Lung (tissue), 12 donors: ENCODE measurements around the gene H2AZ1. TPM values are rescaled to one million over a fixed set of nuclear protein-coding genes. Genes with fewer than 3 reads are reported as not detected.

Source experiments
- ATAC-seq: fragments of 200-7000 bp; cut with Tn5 transposase; one replicate; pipeline ENCODE4 v1.9.1; 2020; ENCODE audit warnings: moderate number of reproducible peaks; ENCODE audit not compliant: insufficient read depth, low FRiP score
- DNase-seq, 3 donors: peaks; one replicate each; pipeline ENCODE4 v3.0.0-alpha.2; 2013 to 2017
- H3K27ac ChIP-seq, 2 donors: one replicate each; pipeline ENCODE4 v1.5.1; 2013; ENCODE audit warnings: mild to moderate bottlenecking in 2 of 2, moderate library complexity in 2 of 2, control low read depth in 1 of 2, inconsistent platforms in 1 of 2, low read depth in 1 of 2, low read length in 1 of 2
- H3K27me3 ChIP-seq, 3 donors: one replicate each; pipeline ENCODE4 v1.5.1; 2013; ENCODE audit warnings: low read length in 2 of 3; ENCODE audit not compliant: control insufficient read depth in 3 of 3, insufficient read depth in 3 of 3
- H3K36me3 ChIP-seq, 4 donors: one replicate each; pipeline ENCODE4 v1.5.1; 2013; ENCODE audit warnings: low read length in 4 of 4, mild to moderate bottlenecking in 1 of 4, moderate library complexity in 1 of 4; ENCODE audit not compliant: control insufficient read depth in 4 of 4, insufficient read depth in 4 of 4
- H3K4me1 ChIP-seq, 5 donors: one replicate each; pipeline ENCODE4 v1.5.1; 2013; ENCODE audit warnings: low read length in 5 of 5, mild to moderate bottlenecking in 2 of 5, moderate library complexity in 1 of 5; ENCODE audit not compliant: control insufficient read depth in 5 of 5, insufficient read depth in 5 of 5
- H3K4me3 ChIP-seq: one replicate; pipeline ENCODE4 v1.5.1; 2013; ENCODE audit warnings: mild to moderate bottlenecking, control low read depth, moderate library complexity
- H3K9ac ChIP-seq, 2 donors: one replicate each; pipeline ENCODE4 v1.5.1; 2013; ENCODE audit warnings: low read length in 2 of 2, control low read depth in 1 of 2; ENCODE audit not compliant: insufficient read depth in 1 of 2
- H3K9me3 ChIP-seq, 4 donors: one replicate each; pipeline ENCODE4 v1.5.1; 2013; ENCODE audit warnings: low read length in 3 of 4, mild to moderate bottlenecking in 1 of 4, moderate library complexity in 1 of 4; ENCODE audit not compliant: control insufficient read depth in 4 of 4, insufficient read depth in 3 of 4
- CTCF ChIP-seq: IDR thresholded peaks from 2 replicates; pipeline ENCODE4 v1.5.1; 2012; ENCODE audit warnings: mild to moderate bottlenecking; ENCODE audit errors: control extremely low read depth, extremely low read depth
- WGBS, 2 donors: extraction: QIAGEN DNeasy Blood & Tissue Kit; methylation state at CpG; one replicate each; pipeline ENCODE4 v1.1.7; 2013; 5-methylcytosine and 5-hydroxymethylcytosine counted together
- polyA plus RNA-seq, 2 donors: library from polyadenylated mRNA; stranded (reverse); fragments of 200-250 nt; gene quantifications; one replicate each; pipeline ENCODE4 v1.2.1, GENCODE V29; 2013
- total RNA-seq, 2 donors: library from RNA; depleted of rRNA in 1 of 2; stranded (reverse); fragments of >200 nt in 1 of 2; gene quantifications; one replicate each; pipeline ENCODE4 v1.2.1, GENCODE V29; 2014 to 2021
- donor health status: control.
- donor health status: control.
- donor health status: Bipolar disorder and iron deficiency.
- donor health status: healthy.
- donor health status: DM: yes; HTN: yes; CAD: no.

H2AZ1 gene
- total and polyA plus RNA-seq, 4 donors, result 110 to 229 (median 144) TPM

GRCh38 chr4:99991741-99992140 is 41.7 kb upstream of the H2AZ1 start:
- no peak for TF ChIP-seq CTCF
- Histone ChIP-seq H3K9ac (no peak overlapping the region), H3K4me3 (no peak overlapping the region), H3K27me3 (no peaks in the 10 kb centered on the region), H3K4me1 (peaks cover 0 to 8% (median 0%) of the 10 kb centered on the region in 5 donors), H3K27ac (no peak overlapping the region), H3K36me3 (no peaks in the 10 kb centered on the region), H3K9me3 (no peaks in the 10 kb centered on the region)
- 44 to 68% methylated on average over 3 of the region's 3 CpGs for WGBS, 2 donors
- DNase-seq (peak in 2 of 3 donors; percentile 9 to 18), ATAC-seq (no peak)

- Histone ChIP-seq H3K4me3 (no peak overlapping the region), H3K4me1 (peaks cover 0 to 8% (median 0%) of the 10 kb centered on the region in 5 donors), H3K27ac (no peak overlapping the region), H3K9me3 (no peaks in the 10 kb centered on the region), H3K9ac (no peak overlapping the region), H3K36me3 (no peaks in the 10 kb centered on the region), H3K27me3 (no peaks in the 10 kb centered on the region)
- no peak for TF ChIP-seq CTCF
- DNase-seq, result no peak
- ATAC-seq, result no peak
These were observed 37.6 kb upstream of the H2AZ1 start for GRCh38 chr4:99987681-99988080.

- 88 to 90% methylated on average over 4 of the region's 4 CpGs for WGBS, 2 donors
- TF ChIP-seq CTCF, result no peak
- Histone ChIP-seq H3K9ac (no peak overlapping the region), H3K27ac (no peak overlapping the region), H3K9me3 (no peaks in the 10 kb centered on the region), H3K4me1 (peaks cover 0 to 4% (median 0%) of the 10 kb centered on the region in 5 donors), H3K36me3 (no peaks in the 10 kb centered on the region), H3K27me3 (no peaks in the 10 kb centered on the region), H3K4me3 (no peak overlapping the region)
- ATAC-seq, result no peak
- DNase-seq, result no peak
These were observed 36.7 kb upstream of the H2AZ1 start for GRCh38 chr4:99986792-99987191.

- H3K9ac ChIP-seq, result no peak overlapping the region
- H3K4me1 ChIP-seq, result no peaks in the 10 kb centered on the region
- H3K36me3 ChIP-seq, result no peaks in the 10 kb centered on the region
- 82 to 94% methylated on average over 4 of the region's 4 CpGs for WGBS, 2 donors
- ATAC-seq (no peak), DNase-seq (no peak)
- no peak overlapping the region for H3K27ac ChIP-seq
- no peak for TF ChIP-seq CTCF
- H3K4me3 ChIP-seq, result no peak overlapping the region
- no peaks in the 10 kb centered on the region for H3K27me3 ChIP-seq
- no peaks in the 10 kb centered on the region for H3K9me3 ChIP-seq
These were observed 33.3 kb upstream of the H2AZ1 start for GRCh38 chr4:99983289-99983943.
